ENCODE data around the gene UHRF1. TPM values are rescaled to one million over a fixed set of nuclear protein-coding genes. Genes with fewer than 3 reads are reported as not detected.
A peak's percentile ranks its signal among the peaks of the same experiment; 100 is the strongest.

UHRF1 gene
- total and polyA plus RNA-seq, 2 of the 13 experiments (the other 11 are each of a cell fraction or from before 2014, with no cell fraction given): 6.8 to 78.4 TPM

DNA sequence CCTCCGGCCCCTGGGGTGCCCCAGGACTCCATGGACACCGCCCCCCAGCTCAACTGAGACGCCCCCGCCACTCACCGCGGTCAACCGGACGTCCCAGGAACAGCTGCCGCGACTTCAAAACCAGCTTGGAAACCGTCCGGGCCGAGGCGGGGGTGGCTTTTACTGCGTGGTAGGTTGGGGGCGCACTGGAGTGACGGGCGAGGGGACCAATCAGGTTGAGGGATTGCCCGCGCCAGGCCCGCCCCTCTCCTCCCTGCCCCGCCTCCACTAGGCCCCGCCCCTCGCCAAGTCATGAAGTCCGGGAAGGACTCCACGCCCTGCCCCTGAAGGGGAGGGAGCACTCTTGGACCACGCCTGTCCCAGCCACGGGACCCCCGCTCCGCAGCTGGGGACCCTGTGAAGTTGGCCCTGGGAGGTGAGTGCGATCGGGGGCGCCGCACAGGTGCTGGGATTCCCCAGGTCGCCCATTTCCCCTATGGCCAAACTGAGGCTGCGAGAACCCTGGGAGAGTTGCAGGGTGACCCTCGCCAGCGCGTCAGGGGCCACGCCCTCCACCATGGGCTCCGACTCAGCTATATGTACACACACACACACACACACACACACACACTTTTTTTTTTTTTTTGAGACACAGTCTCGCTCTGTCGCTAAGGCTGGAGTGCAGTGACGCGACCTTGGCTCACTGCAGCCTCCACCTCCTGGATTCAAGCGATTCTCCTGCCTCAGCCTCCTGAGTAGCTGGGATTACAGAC is 41.6 kb upstream of the UHRF1 start, which contains the start of gene PLIN3 (continued):
- no peak for TF ChIP-seq ZNF607 (CRISPR knock-in tag; IDR thresholded peaks at IDR 0.05; ENCODE audit: borderline replicate concordance)
- TF ChIP-seq, protein P1, sequence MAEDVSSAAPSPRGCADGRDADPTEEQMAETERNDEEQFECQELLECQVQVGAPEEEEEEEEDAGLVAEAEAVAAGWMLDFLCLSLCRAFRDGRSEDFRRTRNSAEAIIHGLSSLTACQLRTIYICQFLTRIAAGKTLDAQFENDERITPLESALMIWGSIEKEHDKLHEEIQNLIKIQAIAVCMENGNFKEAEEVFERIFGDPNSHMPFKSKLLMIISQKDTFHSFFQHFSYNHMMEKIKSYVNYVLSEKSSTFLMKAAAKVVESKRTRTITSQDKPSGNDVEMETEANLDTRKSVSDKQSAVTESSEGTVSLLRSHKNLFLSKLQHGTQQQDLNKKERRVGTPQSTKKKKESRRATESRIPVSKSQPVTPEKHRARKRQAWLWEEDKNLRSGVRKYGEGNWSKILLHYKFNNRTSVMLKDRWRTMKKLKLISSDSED (CRISPR knock-in tag; IDR thresholded peaks at IDR 0.05): no peak
- peak; percentile 52 for TF ChIP-seq ZNF501 (CRISPR knock-in tag; IDR thresholded peaks at IDR 0.05)
- TF ChIP-seq, protein P2, sequence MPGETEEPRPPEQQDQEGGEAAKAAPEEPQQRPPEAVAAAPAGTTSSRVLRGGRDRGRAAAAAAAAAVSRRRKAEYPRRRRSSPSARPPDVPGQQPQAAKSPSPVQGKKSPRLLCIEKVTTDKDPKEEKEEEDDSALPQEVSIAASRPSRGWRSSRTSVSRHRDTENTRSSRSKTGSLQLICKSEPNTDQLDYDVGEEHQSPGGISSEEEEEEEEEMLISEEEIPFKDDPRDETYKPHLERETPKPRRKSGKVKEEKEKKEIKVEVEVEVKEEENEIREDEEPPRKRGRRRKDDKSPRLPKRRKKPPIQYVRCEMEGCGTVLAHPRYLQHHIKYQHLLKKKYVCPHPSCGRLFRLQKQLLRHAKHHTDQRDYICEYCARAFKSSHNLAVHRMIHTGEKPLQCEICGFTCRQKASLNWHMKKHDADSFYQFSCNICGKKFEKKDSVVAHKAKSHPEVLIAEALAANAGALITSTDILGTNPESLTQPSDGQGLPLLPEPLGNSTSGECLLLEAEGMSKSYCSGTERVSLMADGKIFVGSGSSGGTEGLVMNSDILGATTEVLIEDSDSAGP (CRISPR knock-in tag; IDR thresholded peaks at IDR 0.05; ENCODE audit: borderline replicate concordance): peak; percentile 75; the same call in 1 of the 2 replicates
- TF ChIP-seq KAT2B (IDR thresholded peaks at IDR 0.05; ENCODE audit: borderline replicate concordance, low read depth, low read length): no peak
- TF ChIP-seq ZNF746 (CRISPR knock-in tag; IDR thresholded peaks at IDR 0.05): peak; percentile 81
- TF ChIP-seq, protein P3, sequence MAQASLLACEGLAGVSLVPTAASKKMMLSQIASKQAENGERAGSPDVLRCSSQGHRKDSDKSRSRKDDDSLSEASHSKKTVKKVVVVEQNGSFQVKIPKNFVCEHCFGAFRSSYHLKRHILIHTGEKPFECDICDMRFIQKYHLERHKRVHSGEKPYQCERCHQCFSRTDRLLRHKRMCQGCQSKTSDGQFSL (CRISPR knock-in tag; IDR thresholded peaks at IDR 0.05): no peak
- TF ChIP-seq ZNF652 (CRISPR knock-in tag; IDR thresholded peaks at IDR 0.05; ENCODE audit: borderline replicate concordance, low read depth): no peak; the same call in 1 of the 2 replicates
- no peak for TF ChIP-seq ZFX (CRISPR knock-in tag; IDR thresholded peaks at IDR 0.05; ENCODE audit: low read depth)
- TF ChIP-seq SRSF1 (optimal IDR thresholded peaks at IDR 0.05; ENCODE audit: low read depth, low read length): peak; percentile 60
- no peak for TF ChIP-seq ZNF33A (CRISPR knock-in tag; IDR thresholded peaks at IDR 0.05; ENCODE audit: borderline replicate concordance)
- no peak for TF ChIP-seq NFE2L2 (IDR thresholded peaks at IDR 0.05; ENCODE audit: low read length)
- TF ChIP-seq PRPF4 (IDR thresholded peaks at IDR 0.05; ENCODE audit: low read depth, low read length, poor library complexity, severe bottlenecking): no peak
- TF ChIP-seq, protein P4, sequence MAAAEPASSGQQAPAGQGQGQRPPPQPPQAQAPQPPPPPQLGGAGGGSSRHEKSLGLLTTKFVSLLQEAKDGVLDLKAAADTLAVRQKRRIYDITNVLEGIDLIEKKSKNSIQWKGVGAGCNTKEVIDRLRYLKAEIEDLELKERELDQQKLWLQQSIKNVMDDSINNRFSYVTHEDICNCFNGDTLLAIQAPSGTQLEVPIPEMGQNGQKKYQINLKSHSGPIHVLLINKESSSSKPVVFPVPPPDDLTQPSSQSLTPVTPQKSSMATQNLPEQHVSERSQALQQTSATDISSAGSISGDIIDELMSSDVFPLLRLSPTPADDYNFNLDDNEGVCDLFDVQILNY (CRISPR knock-in tag; conservative IDR thresholded peaks at IDR 0.05): no peak
- 0 out of 2 replicates have a peak, but pooled peaks have one; percentile 38 for TF ChIP-seq ZNF619 (CRISPR knock-in tag; IDR thresholded peaks at IDR 0.05)
- peak; percentile 69; the same call in 1 of the 2 replicates for TF ChIP-seq ZNF788 (CRISPR knock-in tag; IDR thresholded peaks at IDR 0.05; ENCODE audit: borderline replicate concordance)
- no peak for TF ChIP-seq ZNF484 (CRISPR knock-in tag; IDR thresholded peaks at IDR 0.05; ENCODE audit: borderline replicate concordance, low read depth)
- TF ChIP-seq, protein P5, sequence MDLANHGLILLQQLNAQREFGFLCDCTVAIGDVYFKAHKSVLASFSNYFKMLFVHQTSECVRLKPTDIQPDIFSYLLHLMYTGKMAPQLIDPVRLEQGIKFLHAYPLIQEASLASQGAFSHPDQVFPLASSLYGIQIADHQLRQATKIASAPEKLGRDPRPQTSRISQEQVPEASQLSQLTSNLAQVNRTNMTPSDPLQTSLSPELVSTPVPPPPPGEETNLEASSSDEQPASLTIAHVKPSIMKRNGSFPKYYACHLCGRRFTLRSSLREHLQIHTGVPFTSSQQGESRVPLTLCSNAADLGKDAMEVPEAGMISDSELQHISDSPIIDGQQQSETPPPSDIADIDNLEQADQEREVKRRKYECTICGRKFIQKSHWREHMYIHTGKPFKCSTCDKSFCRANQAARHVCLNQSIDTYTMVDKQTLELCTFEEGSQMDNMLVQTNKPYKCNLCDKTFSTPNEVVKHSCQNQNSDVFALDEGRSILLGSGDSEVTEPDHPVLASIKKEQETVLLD (CRISPR knock-in tag; IDR thresholded peaks at IDR 0.05; ENCODE audit: low read depth): no peak; the same call in 1 of the 2 replicates
- no peak for TF ChIP-seq ZNF7 (CRISPR knock-in tag; IDR thresholded peaks at IDR 0.05)
- TF ChIP-seq SPEN (CRISPR knock-in tag; IDR thresholded peaks at IDR 0.05; ENCODE audit: low read depth): no peak
